ENCODE results near the gene GIPR.
"Not testable (repeated sequence)": the region's sequence is repeated elsewhere in the genome, so short reads cannot be mapped to it uniquely, and the experiment has no call there.

The GIPR gene

DNA sequence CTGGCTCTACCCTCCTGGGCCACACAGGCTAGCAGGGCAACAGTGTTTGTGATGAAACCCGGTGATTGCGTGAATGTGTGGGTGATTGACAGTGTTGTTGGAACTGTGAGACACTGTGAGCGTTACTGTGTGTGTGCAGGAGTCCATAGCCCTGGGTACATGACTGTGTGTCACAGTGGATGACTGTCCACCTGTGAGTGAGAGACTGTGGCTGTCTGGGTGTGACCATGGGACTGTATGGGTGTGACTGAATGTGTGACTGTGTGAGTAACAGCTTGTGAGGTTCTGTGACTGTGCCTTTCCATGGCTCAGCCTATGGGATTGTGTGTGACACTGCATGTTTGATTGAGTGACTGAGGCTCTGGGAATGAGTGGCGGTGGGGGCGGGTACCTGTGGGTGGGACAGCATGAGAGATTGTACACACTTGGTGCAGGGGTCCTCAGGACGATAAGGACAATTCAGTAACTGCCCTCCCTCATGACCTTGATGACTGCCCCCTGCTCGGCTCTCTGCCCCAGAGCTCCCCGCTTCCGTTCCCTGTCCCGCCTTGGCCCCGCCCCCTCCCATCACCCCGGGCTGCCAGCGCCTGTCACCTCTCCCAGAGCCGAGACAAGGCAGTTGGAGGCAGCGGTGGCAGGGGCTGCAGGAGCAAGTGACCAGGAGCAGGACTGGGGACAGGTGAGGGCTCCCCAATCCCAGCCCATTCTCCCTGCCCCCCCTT is at the start of gene GIPR:
TSS of gene GIPR (plus strand) at position 602 of the 722 bp plus-strand sequence. CDS start 1,300 bp downstream, outside the sequence.
- FAIRE-seq = no peak

DNA sequence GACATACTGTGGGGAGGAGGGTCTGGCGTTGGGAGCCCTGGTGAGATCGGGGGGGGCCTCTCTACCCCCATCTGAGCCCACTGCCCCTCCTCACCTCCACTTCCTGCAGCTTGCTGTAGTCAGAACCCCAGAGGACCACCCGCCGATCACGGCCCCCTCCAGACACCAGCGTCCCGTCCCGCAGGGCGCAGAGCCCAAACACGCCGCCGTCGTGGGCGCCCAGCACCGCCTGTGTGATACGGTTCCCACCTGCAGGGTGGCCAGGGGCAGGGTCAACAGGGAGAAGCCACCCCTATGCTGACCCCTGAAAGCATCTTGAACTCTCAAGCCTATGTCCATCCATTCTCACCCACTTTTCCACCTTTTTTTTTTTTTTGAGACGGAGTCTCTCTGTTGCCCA is 46.6 kb upstream of the GIPR start:
- FAIRE-seq = no peak

DNA sequence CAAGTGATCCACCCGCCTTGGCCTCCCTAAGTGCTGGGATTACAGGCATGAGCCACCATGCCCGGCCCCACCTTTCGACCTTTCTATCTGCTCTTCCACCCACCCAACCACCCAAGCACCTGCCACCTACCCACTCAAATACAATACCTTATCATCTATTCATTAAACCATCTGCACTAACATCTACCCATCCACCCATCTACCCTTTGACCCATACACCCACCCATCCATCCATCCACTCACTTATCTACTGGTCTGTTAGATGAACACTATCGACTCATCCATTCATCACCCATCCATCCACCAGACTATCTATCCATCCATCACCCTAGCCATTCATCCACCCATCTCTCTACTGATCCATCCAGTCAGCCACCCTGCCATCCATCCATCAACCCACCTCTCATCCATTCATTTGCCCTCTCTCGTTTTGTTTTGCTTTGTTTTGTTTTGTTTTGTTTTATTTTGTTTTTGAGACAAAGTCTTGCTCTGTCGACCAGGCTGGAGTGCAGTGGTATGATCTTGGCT is 46.0 kb upstream of the GIPR start:
- FAIRE-seq = no peak

- no peak for FAIRE-seq
These were observed 44.0 kb upstream of the GIPR start for GRCh38 chr19:45623984-45624383.

GRCh38 chr19:45628219-45628618 is 39.8 kb upstream of the GIPR start:
- FAIRE-seq = not testable (repeated sequence)

GRCh38 chr19:45629704-45630103 is 38.3 kb upstream of the GIPR start:
- FAIRE-seq = no peak

DNA sequence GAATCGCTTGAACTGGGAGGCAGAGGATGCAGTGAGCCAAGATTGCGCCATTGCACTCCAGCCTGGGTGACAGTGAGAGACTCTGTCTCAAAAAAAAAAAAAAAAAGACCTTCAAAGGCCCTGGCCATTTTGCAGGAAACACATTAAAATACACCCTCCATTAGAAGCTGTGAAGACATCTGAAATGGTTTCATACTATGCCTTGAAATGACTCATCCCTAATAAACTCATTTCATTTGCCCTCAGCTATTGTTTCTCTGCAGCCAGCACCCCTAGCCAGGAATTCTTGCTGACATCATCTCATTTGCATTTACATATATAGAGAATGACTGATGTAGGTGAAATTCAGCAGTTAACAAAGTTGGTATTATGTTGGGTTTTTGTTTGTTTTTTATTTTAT is 37.6 kb upstream of the GIPR start:
- FAIRE-seq = no peak

DNA sequence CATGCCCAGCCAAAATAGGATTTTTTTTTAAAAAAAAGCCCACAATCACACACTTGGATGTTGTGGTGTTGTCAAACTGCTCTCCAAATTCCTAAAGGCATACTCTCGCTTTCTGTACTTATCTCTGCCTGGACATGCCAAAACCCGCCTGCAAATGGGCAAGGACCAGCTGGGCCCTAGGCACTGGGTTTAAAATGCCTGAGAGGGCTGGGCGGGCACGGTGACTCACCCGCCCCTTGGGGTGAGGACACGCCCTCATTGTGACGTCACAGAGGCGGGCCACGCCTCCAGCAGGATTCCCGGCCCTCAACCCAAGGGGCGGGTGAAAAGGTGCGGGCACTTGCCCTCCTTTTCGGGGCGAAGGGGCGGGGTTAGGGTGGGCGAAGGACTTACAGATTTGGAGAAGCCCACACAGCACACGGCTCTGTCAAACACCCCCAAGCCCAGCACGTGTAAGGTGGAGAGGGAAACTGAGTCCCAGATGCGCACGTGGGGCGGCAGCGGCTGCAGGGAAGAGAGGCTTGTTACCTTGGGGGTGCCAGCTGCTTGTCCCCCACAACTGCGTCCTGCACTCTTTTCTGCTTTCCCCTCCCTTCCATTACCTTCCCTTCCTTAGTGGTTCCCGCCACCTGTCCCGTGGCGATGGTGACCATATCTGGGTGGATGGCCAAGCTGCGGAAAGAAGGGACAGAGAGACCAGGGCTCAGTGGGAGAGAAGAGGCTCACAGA is 35.4 kb upstream of the GIPR start:
- FAIRE-seq = no peak

DNA sequence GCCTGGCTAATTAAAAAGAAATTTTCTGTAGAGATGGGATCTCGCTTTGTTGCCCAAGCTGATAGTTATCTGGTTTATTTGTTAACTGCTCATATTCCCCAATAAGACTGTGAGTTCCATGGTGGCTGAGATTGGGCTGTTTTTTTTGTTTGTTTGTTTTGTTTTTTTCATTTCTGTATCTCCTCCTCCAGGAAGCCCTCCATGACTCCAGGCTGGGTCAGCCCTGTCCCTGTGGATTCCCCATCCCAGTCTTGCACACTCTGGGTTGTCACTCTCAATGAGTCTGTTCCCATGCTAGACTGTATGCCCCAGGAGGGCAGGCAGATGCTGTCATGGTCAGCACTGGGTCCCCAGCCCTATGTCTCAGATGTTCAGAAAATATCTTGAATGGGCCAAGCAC is 31.7 kb upstream of the GIPR start:
- no peak for FAIRE-seq

- FAIRE-seq = no peak
These were observed 31.1 kb upstream of the GIPR start for GRCh38 chr19:45636902-45637301.

DNA sequence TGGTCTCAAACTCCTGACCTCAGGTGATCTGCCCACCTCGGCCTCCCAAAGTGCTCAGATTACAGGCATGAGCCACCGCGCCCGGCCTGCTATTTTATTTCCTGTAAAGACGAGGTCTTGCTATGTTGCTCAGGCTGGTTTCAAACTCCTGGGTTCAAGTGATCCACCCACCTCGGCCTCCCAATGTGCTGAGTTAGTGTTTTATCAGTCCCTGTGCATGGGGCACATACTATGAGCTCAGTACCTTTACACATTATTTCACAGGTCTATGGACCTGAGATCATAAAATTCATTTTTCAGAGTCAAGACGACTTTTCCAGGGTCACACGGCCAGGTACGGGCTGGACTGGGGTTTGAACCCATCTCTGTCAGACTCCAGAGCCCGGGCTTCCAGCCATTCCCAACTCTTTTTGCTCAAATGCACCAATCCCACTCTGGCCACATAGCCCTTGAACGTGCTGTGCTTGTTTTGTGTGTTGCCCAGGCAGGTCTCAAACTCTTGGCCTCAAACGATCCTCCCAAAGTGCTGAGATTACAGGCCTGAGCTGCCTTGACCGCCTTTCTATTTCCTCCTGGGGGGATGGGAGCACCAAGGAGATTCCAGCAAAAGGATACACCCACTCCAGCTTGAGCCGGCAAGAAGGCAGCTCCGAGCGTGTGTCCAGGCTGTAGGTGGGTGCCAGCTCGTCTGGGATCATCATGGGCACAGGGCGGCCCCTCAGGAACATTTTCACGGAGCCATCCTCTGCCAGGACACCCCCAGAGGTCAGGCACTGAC is 29.9 kb upstream of the GIPR start:
- no peak for FAIRE-seq

GRCh38 chr19:45638930-45639729 is 28.9 kb upstream of the GIPR start, which contains the start of gene EML2:
Gene EML2 (minus strand): TSS chr19:45639397. CDS start chr19:45639376, 21 bp downstream.
- FAIRE-seq = no peak

GRCh38 chr19:45640849-45641273 is 27.2 kb upstream of the GIPR start:
- FAIRE-seq = no peak

DNA sequence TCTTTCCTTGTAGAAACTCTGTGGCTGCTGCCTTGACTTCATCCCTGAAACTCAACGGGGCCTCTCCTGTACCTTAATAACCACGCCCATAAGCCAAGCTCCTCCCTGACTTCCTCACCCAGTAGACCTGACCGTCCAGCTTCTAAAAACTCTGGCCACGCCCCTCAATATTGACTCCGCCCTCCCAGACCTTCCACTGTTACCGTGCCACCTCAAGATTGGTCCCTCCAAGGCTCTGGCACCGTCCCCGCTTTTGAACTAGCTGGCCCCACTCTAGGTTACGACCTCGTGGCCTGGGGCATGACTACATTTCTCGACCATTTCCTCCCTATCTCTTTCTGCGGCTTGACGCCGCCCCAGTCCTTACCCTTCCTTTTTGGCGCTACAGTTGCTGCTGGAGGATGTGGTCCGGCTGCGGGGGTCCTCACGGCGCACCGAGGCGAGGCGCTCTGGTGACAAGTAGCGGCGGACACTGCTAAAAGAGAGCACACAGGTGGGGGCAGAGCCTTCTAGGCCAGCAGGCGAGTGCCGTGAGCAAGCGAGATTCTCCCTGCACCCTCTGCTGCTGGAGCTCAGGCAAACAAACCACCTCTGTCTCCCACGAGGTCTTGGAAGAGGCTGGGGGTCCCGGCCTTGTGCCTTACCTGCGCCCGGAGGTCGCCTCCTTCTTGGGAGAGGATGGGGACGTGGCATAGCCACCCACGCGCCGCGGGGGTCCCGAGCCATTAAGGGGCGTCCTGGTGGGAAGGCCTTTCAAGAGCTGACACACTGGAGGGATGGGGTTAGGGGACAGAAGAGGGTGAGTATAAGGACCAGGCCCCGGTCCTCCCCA is 26.5 kb upstream of the GIPR start:
- peak; percentile 67 for FAIRE-seq

- no peak for FAIRE-seq
These were observed 24.7 kb upstream of the GIPR start for GRCh38 chr19:45643024-45643926.

DNA sequence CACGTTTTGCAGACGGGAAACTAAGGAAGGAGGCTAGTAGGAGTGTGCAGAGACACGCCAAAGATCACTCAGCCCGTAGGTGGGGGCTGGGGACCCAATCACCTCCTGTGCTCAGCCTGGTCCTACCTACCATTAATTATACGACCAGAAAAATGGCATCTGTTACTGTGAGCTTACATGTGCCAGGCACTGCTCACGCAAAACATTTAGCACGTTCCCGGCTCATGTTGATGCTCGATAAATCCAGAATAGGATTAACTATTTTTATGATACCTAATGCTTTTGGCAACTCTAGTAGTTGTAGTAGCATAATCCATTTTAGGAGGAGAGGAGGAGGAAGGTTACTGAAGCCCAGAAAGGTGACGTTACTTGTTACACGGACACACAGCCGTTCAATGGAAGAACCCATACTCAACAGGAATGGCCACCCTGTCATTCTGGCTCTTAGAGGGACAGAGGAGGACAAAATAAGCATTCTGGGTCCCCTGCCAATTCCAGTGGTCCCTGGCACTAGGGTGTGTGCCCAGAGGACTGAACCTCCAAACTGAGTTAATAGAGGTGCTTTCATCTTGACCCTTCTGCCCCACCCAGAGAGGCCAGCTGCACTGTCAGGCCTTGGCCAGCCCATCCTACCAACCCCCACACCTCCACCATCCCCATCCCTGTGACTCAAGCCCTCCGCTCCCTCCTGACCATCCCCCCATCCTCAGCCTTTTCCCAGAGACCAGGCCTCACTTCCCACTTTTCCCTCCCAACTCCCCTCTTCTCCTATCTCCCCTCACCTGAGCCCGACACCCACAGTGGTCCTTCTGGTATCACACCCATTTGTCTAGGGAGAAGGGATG is 23.9 kb upstream of the GIPR start:
- FAIRE-seq = no peak

- no peak for FAIRE-seq
These were observed 22.9 kb upstream of the GIPR start for GRCh38 chr19:45645068-45645630.

GRCh38 chr19:45645631-45646344 is 22.2 kb upstream of the GIPR start:
- peak; percentile 58 for FAIRE-seq
